ENCODE results near the gene CALN1. TPM values are rescaled to one million over a fixed set of nuclear protein-coding genes. Genes with fewer than 3 reads are reported as not detected.

CALN1 gene
- total and polyA plus RNA-seq, 9 of the 15 experiments (the other 6 are each of a cell fraction or from before 2014, with no cell fraction given): 1.4 to 7.5 (median 3.3) TPM

GRCh38 chr7:72015136-72015535 lies 397.0 kb downstream of the CALN1 start (continued):
- TF ChIP-seq, protein P1, sequence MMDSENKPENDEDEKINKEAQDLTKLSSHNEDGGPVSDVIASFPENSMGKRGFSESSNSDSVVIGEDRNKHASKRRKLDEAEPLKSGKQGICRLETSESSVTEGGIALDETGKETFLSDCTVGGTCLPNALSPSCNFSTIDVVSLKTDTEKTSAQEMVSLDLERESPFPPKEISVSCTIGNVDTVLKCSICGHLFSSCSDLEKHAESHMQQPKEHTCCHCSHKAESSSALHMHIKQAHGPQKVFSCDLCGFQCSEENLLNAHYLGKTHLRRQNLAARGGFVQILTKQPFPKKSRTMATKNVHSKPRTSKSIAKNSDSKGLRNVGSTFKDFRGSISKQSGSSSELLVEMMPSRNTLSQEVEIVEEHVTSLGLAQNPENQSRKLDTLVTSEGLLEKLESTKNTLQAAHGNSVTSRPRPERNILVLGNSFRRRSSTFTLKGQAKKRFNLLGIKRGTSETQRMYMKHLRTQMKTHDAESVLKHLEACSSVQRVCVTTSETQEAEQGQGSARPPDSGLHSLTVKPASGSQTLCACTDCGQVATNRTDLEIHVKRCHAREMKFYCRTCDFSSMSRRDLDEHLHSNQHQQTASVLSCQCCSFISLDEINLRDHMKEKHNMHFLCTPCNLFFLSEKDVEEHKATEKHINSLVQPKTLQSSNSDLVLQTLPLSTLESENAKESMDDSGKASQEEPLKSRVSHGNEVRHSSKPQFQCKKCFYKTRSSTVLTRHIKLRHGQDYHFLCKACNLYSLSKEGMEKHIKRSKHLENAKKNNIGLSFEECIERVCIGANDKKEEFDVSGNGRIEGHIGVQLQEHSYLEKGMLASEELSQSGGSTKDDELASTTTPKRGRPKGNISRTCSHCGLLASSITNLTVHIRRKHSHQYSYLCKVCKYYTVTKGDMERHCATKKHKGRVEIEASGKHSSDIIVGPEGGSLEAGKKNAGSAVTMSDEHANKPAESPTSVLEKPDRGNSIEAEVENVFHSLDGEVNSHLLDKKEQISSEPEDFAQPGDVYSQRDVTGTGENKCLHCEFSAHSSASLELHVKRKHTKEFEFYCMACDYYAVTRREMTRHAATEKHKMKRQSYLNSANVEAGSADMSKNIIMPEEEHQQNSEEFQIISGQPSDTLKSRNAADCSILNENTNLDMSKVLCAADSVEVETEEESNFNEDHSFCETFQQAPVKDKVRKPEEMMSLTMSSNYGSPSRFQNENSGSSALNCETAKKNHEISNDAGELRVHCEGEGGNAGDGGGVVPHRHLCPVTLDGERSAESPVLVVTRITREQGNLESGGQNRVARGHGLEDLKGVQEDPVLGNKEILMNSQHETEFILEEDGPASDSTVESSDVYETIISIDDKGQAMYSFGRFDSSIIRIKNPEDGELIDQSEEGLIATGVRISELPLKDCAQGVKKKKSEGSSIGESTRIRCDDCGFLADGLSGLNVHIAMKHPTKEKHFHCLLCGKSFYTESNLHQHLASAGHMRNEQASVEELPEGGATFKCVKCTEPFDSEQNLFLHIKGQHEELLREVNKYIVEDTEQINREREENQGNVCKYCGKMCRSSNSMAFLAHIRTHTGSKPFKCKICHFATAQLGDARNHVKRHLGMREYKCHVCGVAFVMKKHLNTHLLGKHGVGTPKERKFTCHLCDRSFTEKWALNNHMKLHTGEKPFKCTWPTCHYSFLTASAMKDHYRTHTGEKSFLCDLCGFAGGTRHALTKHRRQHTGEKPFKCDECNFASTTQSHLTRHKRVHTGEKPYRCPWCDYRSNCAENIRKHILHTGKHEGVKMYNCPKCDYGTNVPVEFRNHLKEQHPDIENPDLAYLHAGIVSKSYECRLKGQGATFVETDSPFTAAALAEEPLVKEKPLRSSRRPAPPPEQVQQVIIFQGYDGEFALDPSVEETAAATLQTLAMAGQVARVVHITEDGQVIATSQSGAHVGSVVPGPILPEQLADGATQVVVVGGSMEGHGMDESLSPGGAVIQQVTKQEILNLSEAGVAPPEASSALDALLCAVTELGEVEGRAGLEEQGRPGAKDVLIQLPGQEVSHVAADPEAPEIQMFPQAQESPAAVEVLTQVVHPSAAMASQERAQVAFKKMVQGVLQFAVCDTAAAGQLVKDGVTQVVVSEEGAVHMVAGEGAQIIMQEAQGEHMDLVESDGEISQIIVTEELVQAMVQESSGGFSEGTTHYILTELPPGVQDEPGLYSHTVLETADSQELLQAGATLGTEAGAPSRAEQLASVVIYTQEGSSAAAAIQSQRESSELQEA (IDR thresholded peaks at IDR 0.05; ENCODE audit: low read depth): no peak
- TF ChIP-seq TCF7L2 (IDR thresholded peaks at IDR 0.05; ENCODE audit: low read depth, low read length): no peak
- TF ChIP-seq RFX5 (IDR thresholded peaks at IDR 0.05; ENCODE audit: low read depth, low read length): no peak
- TF ChIP-seq FOXA1 (IDR thresholded peaks at IDR 0.05; ENCODE audit: borderline replicate concordance): no peak
